ENCODE results near the gene SLC35D2.
"Not testable (repeated sequence)": the region's sequence is repeated elsewhere in the genome, so short reads cannot be mapped to it uniquely, and the experiment has no call there.

Gene SLC35D2

GRCh38 chr9:96400132-96400910 is 16.8 kb upstream of the SLC35D2 start:
- DNase-seq (ENCODE audit: low spot score) = no peak

GRCh38 chr9:96399325-96399633 is 15.8 kb upstream of the SLC35D2 start:
- no peak for DNase-seq (ENCODE audit: low spot score)

GRCh38 chr9:96398582-96399324 is 15.2 kb upstream of the SLC35D2 start:
- no peak for DNase-seq (ENCODE audit: low spot score)

- no peak for DNase-seq (ENCODE audit: low spot score)
Measured at GRCh38 chr9:96395964-96396363, 12.5 kb upstream of the SLC35D2 start.

- DNase-seq (ENCODE audit: low spot score) = no peak
Measured at GRCh38 chr9:96394832-96395496, 11.5 kb upstream of the SLC35D2 start.

- DNase-seq (ENCODE audit: low spot score) = no peak
Measured at GRCh38 chr9:96392263-96392662, 8.8 kb upstream of the SLC35D2 start.

GRCh38 chr9:96391021-96391765 is 7.7 kb upstream of the SLC35D2 start:
- DNase-seq (ENCODE audit: low spot score) = no peak

GRCh38 chr9:96388144-96388543 is 4.6 kb upstream of the SLC35D2 start:
- DNase-seq (ENCODE audit: low spot score) = no peak

GRCh38 chr9:96386157-96386556 is 2.6 kb upstream of the SLC35D2 start:
- DNase-seq (ENCODE audit: low spot score) = no peak

GRCh38 chr9:96382839-96383164 is 709 bp downstream of the SLC35D2 start:
- no peak for DNase-seq (ENCODE audit: low spot score)

- no peak for DNase-seq (ENCODE audit: low spot score)
Measured at GRCh38 chr9:96382175-96382574, 1.3 kb downstream of the SLC35D2 start.

- DNase-seq (ENCODE audit: low spot score) = no peak
Measured at GRCh38 chr9:96381696-96382095, 1.8 kb downstream of the SLC35D2 start.

GRCh38 chr9:96381125-96381524 is 2.4 kb downstream of the SLC35D2 start:
- no peak for DNase-seq (ENCODE audit: low spot score)

GRCh38 chr9:96379461-96379860 is 4.0 kb downstream of the SLC35D2 start:
- no peak for DNase-seq (ENCODE audit: low spot score)

- DNase-seq (ENCODE audit: low spot score) = no peak
Measured at GRCh38 chr9:96378187-96378586, 5.3 kb downstream of the SLC35D2 start.

GRCh38 chr9:96376891-96377874 is 6.3 kb downstream of the SLC35D2 start:
- DNase-seq (ENCODE audit: low spot score) = peak; percentile 38

GRCh38 chr9:96375507-96375906 is 8.0 kb downstream of the SLC35D2 start:
- not testable (repeated sequence) for DNase-seq (ENCODE audit: low spot score)

GRCh38 chr9:96367943-96368342 is 15.6 kb downstream of the SLC35D2 start:
- DNase-seq (ENCODE audit: low spot score) = no peak

- DNase-seq (ENCODE audit: low spot score) = no peak
Measured at GRCh38 chr9:96363175-96363967, 20.1 kb downstream of the SLC35D2 start.

GRCh38 chr9:96362119-96362518 is 21.4 kb downstream of the SLC35D2 start:
- DNase-seq (ENCODE audit: low spot score) = not testable (repeated sequence)

Measured in AG08395 (cell line).